ENCODE results near the gene RNF207. TPM values are rescaled to one million over a fixed set of nuclear protein-coding genes. Genes with fewer than 3 reads are reported as not detected.
A peak's percentile ranks its signal among the peaks of the same experiment; 100 is the strongest.

RNF207 gene
- total and polyA plus RNA-seq, 3 experiments from 2014 or later, result 0.22 to 12.8 (median 10.8) TPM

- no peak for DNase-seq
- no peak overlapping the region for H3K27ac Mint-ChIP-seq
- no peaks in the 10 kb centered on the region for H3K9me3 Mint-ChIP-seq
- peaks cover 0 to 8% (median 3%) of the 10 kb centered on the region in 3 donors for H3K4me1 Mint-ChIP-seq
- Histone ChIP-seq H3K4me3 (ENCODE audit: low read length) (no peak overlapping the region), H3K36me3 (ENCODE audit: insufficient read depth, low read length) (no peaks in the 10 kb centered on the region), H3K9me3 (ENCODE audit: low read length) (no peaks in the 10 kb centered on the region), H3K4me1 (ENCODE audit: insufficient read depth, low read length) (peaks cover 2% of the 10 kb centered on the region), H3K27ac (ENCODE audit: low read depth, low read length) (no peak overlapping the region), H3K27me3 (ENCODE audit: insufficient read depth, low read length, poor library complexity, severe bottlenecking) (peaks cover 22% of the 10 kb centered on the region)
- ChIA-PET CTCF (no interaction called here), POLR2A (no interaction called here)
- H3K4me3 Mint-ChIP-seq, result no peak overlapping the region
- H3K27me3 Mint-ChIP-seq, result peaks cover 17 to 46% of the 10 kb centered on the region in 2 donors
- H3K36me3 Mint-ChIP-seq, result no peaks in the 10 kb centered on the region
Measured at GRCh38 chr1:6251681-6252373, 45.9 kb downstream of the RNF207 start.

DNA sequence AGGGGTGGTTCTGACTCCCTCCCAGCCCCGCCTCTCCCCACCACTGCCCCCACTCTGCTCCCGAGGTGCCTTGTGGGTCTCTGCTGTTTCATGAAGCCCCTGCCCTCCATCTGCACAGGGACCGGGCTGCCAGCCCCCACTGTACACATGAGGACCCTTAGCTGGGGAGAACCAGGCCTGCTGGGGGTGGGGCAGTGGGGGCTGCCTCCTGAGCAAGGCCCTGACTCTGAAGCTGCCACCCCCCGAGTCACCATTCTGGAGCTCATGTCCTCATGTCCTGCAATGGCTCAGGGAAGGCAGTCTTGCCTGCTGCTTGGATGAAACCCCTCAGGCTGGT lies 46.4 kb downstream of the RNF207 start:
- H3K4me3 ChIP-seq (ENCODE audit: low read length), result no peak overlapping the region
- Mint-ChIP-seq H3K27ac (no peak overlapping the region), H3K36me3 (no peaks in the 10 kb centered on the region), H3K9me3 (no peaks in the 10 kb centered on the region), H3K4me1 (peaks cover 0 to 3% (median 0%) of the 10 kb centered on the region in 3 donors), H3K4me3 (no peak overlapping the region), H3K27me3 (peaks cover 11 to 40% of the 10 kb centered on the region in 2 donors)
- H3K27me3 ChIP-seq (ENCODE audit: insufficient read depth, low read length, poor library complexity, severe bottlenecking), result peaks cover 17% of the 10 kb centered on the region
- no peaks in the 10 kb centered on the region for H3K4me1 ChIP-seq (ENCODE audit: insufficient read depth, low read length)
- ChIA-PET CTCF (no interaction called here), POLR2A (no interaction called here)
- no peak overlapping the region for H3K27ac ChIP-seq (ENCODE audit: low read depth, low read length)
- no peaks in the 10 kb centered on the region for H3K9me3 ChIP-seq (ENCODE audit: low read length)
- no peaks in the 10 kb centered on the region for H3K36me3 ChIP-seq (ENCODE audit: insufficient read depth, low read length)
- no peak for DNase-seq

GRCh38 chr1:6253380-6253779 lies 47.5 kb downstream of the RNF207 start:
- Histone ChIP-seq H3K27me3 (ENCODE audit: insufficient read depth, low read length, poor library complexity, severe bottlenecking) (peaks cover 9% of the 10 kb centered on the region), H3K36me3 (ENCODE audit: insufficient read depth, low read length) (no peaks in the 10 kb centered on the region), H3K4me3 (ENCODE audit: low read length) (no peak overlapping the region), H3K27ac (ENCODE audit: low read depth, low read length) (no peak overlapping the region), H3K4me1 (ENCODE audit: insufficient read depth, low read length) (no peaks in the 10 kb centered on the region), H3K9me3 (ENCODE audit: low read length) (no peaks in the 10 kb centered on the region)
- POLR2A ChIA-PET, result no interaction called here
- no peak for DNase-seq
- no peaks in the 10 kb centered on the region for H3K9me3 Mint-ChIP-seq
- CTCF ChIA-PET, result no interaction called here
- H3K4me3 Mint-ChIP-seq, result no peak overlapping the region
- H3K36me3 Mint-ChIP-seq, result no peaks in the 10 kb centered on the region
- peaks cover 7 to 31% of the 10 kb centered on the region in 2 donors for H3K27me3 Mint-ChIP-seq
- no peak overlapping the region for H3K27ac Mint-ChIP-seq
- peaks cover 0 to 2% (median 0%) of the 10 kb centered on the region in 3 donors for H3K4me1 Mint-ChIP-seq

- Mint-ChIP-seq H3K4me1 (peaks cover 0 to 2% (median 0%) of the 10 kb centered on the region in 3 donors), H3K27me3 (peaks cover 13 to 33% of the 10 kb centered on the region in 2 donors), H3K4me3 (no peak overlapping the region), H3K27ac (no peak overlapping the region), H3K36me3 (no peaks in the 10 kb centered on the region), H3K9me3 (no peaks in the 10 kb centered on the region)
- Histone ChIP-seq H3K27me3 (ENCODE audit: insufficient read depth, low read length, poor library complexity, severe bottlenecking) (peaks cover 6% of the 10 kb centered on the region), H3K4me1 (ENCODE audit: insufficient read depth, low read length) (peaks cover 3% of the 10 kb centered on the region), H3K9me3 (ENCODE audit: low read length) (no peaks in the 10 kb centered on the region), H3K27ac (ENCODE audit: low read depth, low read length) (no peak overlapping the region), H3K36me3 (ENCODE audit: insufficient read depth, low read length) (no peaks in the 10 kb centered on the region), H3K4me3 (ENCODE audit: low read length) (no peak overlapping the region)
- CTCF ChIA-PET, result interaction anchor here (2.2 kb wide), 1 partner anchor 8 kb away, joined by 9 read pairs; no protein-coding TSS in a partner anchor
- DNase-seq, result no peak
- POLR2A ChIA-PET, result no interaction called here
Measured at GRCh38 chr1:6254691-6255090, 48.8 kb downstream of the RNF207 start.

DNA sequence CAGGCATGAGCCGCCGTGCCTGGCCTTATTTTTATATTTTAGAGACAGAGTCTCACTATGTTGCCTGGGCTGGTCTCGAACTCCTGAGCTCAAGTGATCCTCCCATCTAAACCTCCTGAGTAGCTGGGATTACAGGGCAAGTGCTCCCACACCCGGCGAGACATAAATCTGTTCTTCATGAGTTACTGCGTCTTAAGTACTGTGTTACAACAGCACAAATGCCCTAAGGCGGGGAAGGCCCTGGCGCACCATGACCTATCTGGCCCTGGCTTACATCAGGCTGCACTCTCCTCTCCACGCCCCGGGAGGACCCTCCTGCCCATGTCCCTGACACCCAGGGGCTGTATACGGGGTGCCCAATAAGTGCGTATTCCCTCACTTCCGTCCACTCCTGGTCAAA lies 50.7 kb downstream of the RNF207 start:
- H3K4me1 Mint-ChIP-seq, result peaks cover 0 to 2% (median 0%) of the 10 kb centered on the region in 3 donors
- H3K27me3 Mint-ChIP-seq, result peaks cover 10 to 19% of the 10 kb centered on the region in 2 donors
- no peak overlapping the region for H3K27ac Mint-ChIP-seq
- Histone ChIP-seq H3K27ac (ENCODE audit: low read depth, low read length) (no peak overlapping the region), H3K36me3 (ENCODE audit: insufficient read depth, low read length) (no peaks in the 10 kb centered on the region), H3K4me3 (ENCODE audit: low read length) (no peak overlapping the region), H3K27me3 (ENCODE audit: insufficient read depth, low read length, poor library complexity, severe bottlenecking) (peaks cover 6% of the 10 kb centered on the region), H3K4me1 (ENCODE audit: insufficient read depth, low read length) (peaks cover 4% of the 10 kb centered on the region), H3K9me3 (ENCODE audit: low read length) (no peaks in the 10 kb centered on the region)
- DNase-seq, result no peak
- ChIA-PET CTCF (interaction anchor here (2.2 kb wide), 1 partner anchor 10 kb away, joined by 9 read pairs; no protein-coding TSS in a partner anchor), POLR2A (interaction anchor here (0.6 kb wide), 1 partner anchor 43 kb away, joined by 11 read pairs; no protein-coding TSS in a partner anchor)
- H3K9me3 Mint-ChIP-seq, result no peaks in the 10 kb centered on the region
- H3K36me3 Mint-ChIP-seq, result no peaks in the 10 kb centered on the region
- no peak overlapping the region for H3K4me3 Mint-ChIP-seq

DNA sequence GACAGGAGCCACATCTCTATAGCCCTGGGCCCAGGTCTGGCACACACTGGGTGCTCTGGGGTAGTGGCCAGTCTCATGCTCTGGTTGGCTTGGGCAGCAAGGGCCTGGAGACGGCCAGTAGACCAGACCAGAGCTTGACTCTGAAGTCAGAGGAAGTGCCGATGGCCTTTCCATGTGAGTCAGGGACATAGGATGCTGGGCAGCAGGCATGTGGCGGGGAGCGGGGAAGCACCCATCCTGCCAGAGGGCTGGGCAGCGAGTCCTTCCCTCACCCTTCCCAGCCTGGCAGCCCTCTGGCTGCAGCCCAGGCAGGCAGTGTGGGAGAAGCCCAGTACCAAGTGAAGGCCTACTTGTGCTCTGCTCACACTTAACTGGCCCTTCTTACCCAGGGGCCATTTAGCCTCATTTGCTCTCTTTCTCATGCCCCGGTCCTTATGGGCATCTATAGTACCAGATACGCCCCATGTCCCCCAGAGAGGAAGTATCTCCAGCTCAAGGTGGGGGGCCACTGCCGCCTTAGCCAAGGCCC lies 51.7 kb downstream of the RNF207 start:
- POLR2A ChIA-PET, result no interaction called here
- no peaks in the 10 kb centered on the region for H3K36me3 Mint-ChIP-seq
- H3K4me3 Mint-ChIP-seq, result no peak overlapping the region
- no peak overlapping the region for H3K4me3 ChIP-seq (ENCODE audit: low read length)
- CTCF ChIA-PET, result interaction anchor here (2.0 kb wide), 1 partner anchor 11 kb away, joined by 5 read pairs; no protein-coding TSS in a partner anchor
- H3K27me3 Mint-ChIP-seq, result peaks cover 12 to 14% of the 10 kb centered on the region in 2 donors
- peaks cover 4% of the 10 kb centered on the region for H3K4me1 ChIP-seq (ENCODE audit: insufficient read depth, low read length)
- H3K9me3 ChIP-seq (ENCODE audit: low read length), result no peaks in the 10 kb centered on the region
- H3K4me1 Mint-ChIP-seq, result peaks cover 0 to 6% (median 0%) of the 10 kb centered on the region in 3 donors
- no peak overlapping the region for H3K27ac Mint-ChIP-seq
- H3K27ac ChIP-seq (ENCODE audit: low read depth, low read length), result no peak overlapping the region
- no peaks in the 10 kb centered on the region for H3K36me3 ChIP-seq (ENCODE audit: insufficient read depth, low read length)
- DNase-seq, result no peak
- no peaks in the 10 kb centered on the region for H3K9me3 Mint-ChIP-seq
- H3K27me3 ChIP-seq (ENCODE audit: insufficient read depth, low read length, poor library complexity, severe bottlenecking), result peaks cover 6% of the 10 kb centered on the region

- H3K27ac ChIP-seq (ENCODE audit: low read depth, low read length), result no peak overlapping the region
- Mint-ChIP-seq H3K9me3 (no peaks in the 10 kb centered on the region), H3K4me1 (peaks cover 0 to 6% (median 0%) of the 10 kb centered on the region in 3 donors), H3K36me3 (no peaks in the 10 kb centered on the region), H3K4me3 (peak overlapping the region in 4 of 7 donors; percentile 68 to 82 (median 72)), H3K27me3 (peaks cover 11 to 12% of the 10 kb centered on the region in 2 donors), H3K27ac (no peak overlapping the region)
- no peaks in the 10 kb centered on the region for H3K9me3 ChIP-seq (ENCODE audit: low read length)
- peaks cover 4% of the 10 kb centered on the region for H3K4me1 ChIP-seq (ENCODE audit: insufficient read depth, low read length)
- H3K27me3 ChIP-seq (ENCODE audit: insufficient read depth, low read length, poor library complexity, severe bottlenecking), result peaks cover 6% of the 10 kb centered on the region
- no peak for DNase-seq
- CTCF ChIA-PET, result interaction anchor here (1.6 to 2.0 kb wide), 2 partner anchors 8 to 12 kb away, joined by 4 to 5 read pairs; no protein-coding TSS in a partner anchor
- H3K4me3 ChIP-seq (ENCODE audit: low read length), result no peak overlapping the region
- POLR2A ChIA-PET, result no interaction called here
- H3K36me3 ChIP-seq (ENCODE audit: insufficient read depth, low read length), result no peaks in the 10 kb centered on the region
Measured at GRCh38 chr1:6258675-6259074, 52.8 kb downstream of the RNF207 start.
